ENCODE results near the gene HDDC3. TPM values are rescaled to one million over a fixed set of nuclear protein-coding genes. Genes with fewer than 3 reads are reported as not detected.
A peak's percentile ranks its signal among the peaks of the same experiment; 100 is the strongest.

Gene HDDC3
- total RNA-seq, 2 donors from 2014 or later: 11.5 to 13.1 TPM

DNA sequence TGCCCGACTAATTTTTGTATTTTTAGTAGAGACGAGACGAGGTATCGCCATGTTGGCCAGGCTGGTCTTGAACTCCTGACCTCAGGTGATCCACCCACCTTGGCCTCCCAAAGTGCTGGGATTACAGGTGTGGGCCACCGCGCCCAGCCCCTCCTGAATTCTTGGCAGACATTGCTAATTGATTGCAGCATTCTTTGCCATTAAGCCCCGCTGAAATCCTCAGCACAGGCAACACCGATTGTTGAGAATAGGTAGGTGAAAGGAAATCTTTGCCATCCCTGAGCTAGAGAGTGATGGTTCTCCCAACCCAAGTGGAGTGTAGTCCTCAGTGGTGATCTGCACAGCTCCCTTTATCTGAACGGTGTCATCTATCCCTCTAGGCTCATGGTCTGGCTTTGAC lies 27.6 kb downstream of the HDDC3 start:
- Histone ChIP-seq H3K9me3 (no peaks in the 10 kb centered on the region), H3K27me3 (replicated peaks; ENCODE audit: insufficient read depth) (no peaks in the 10 kb centered on the region), H3K36me3 (peaks cover 36% of the 10 kb centered on the region), H3K27ac (no peak overlapping the region), H3K4me3 (no peak overlapping the region), H3K4me1 (ENCODE audit: control insufficient read depth in 1 of 2, low read depth in 2 of 2) (peaks cover 15 to 19% of the 10 kb centered on the region in 2 donors)
- DNase-seq (ENCODE audit: low spot score): no peak
- ATAC-seq (ENCODE audit: insufficient number of reproducible peaks, low FRiP score, low read depth): no peak
- TF ChIP-seq, protein P1, sequence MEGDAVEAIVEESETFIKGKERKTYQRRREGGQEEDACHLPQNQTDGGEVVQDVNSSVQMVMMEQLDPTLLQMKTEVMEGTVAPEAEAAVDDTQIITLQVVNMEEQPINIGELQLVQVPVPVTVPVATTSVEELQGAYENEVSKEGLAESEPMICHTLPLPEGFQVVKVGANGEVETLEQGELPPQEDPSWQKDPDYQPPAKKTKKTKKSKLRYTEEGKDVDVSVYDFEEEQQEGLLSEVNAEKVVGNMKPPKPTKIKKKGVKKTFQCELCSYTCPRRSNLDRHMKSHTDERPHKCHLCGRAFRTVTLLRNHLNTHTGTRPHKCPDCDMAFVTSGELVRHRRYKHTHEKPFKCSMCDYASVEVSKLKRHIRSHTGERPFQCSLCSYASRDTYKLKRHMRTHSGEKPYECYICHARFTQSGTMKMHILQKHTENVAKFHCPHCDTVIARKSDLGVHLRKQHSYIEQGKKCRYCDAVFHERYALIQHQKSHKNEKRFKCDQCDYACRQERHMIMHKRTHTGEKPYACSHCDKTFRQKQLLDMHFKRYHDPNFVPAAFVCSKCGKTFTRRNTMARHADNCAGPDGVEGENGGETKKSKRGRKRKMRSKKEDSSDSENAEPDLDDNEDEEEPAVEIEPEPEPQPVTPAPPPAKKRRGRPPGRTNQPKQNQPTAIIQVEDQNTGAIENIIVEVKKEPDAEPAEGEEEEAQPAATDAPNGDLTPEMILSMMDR (IDR thresholded peaks at IDR 0.05): no peak

DNA sequence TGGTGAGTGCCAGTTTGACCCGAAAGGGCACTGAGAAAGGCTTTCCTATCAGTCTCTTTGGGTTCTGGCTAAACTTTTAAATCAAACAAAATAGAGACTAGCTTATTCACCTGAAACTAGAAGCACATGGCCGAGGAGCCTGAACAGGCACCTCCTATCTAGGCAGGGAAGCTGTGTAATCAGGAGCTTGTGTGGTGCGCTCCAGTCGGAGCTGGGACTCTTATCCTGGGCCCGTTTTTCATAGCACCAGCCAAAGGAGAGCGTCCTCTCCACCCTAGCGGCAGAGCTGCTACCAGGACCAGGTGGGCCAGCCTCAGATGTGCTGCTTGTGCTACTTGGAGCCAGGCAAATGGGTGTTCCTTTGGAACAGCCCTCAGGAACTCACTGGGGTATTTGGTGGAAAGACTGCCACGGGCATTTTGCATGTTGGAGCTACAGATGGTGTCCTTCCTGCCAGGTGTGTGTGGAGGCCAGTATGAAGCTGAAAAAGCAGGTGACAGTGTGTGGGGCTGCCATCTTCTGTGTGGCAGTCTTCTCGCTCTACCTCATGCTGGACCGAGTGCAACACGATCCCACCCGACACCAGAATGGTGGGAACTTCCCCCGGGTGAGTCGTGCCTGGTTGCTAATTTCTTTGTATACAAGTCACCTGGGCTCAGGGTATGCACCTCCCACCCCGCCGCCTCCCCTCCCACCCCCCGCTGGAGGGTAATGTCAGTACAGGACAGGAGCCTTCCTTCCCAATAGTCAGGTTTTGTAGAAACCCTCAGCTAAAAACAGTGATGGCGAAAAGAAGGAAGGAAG lies 28.4 kb downstream of the HDDC3 start:
- no peak for ATAC-seq (ENCODE audit: insufficient number of reproducible peaks, low FRiP score, low read depth)
- TF ChIP-seq, protein P1 (IDR thresholded peaks at IDR 0.05): no peak
- H3K4me3 ChIP-seq: peak overlapping the region; percentile 89
- peak overlapping the region; percentile 90 to 93 for H3K27ac ChIP-seq
- H3K9me3 ChIP-seq: no peaks in the 10 kb centered on the region
- no peak for DNase-seq (ENCODE audit: low spot score)
- no peaks in the 10 kb centered on the region for H3K27me3 ChIP-seq (replicated peaks; ENCODE audit: insufficient read depth)
- H3K36me3 ChIP-seq: peaks cover 28% of the 10 kb centered on the region
- H3K4me1 ChIP-seq (ENCODE audit: control insufficient read depth in 1 of 2, low read depth in 2 of 2): peaks cover 15 to 19% of the 10 kb centered on the region in 2 donors

DNA sequence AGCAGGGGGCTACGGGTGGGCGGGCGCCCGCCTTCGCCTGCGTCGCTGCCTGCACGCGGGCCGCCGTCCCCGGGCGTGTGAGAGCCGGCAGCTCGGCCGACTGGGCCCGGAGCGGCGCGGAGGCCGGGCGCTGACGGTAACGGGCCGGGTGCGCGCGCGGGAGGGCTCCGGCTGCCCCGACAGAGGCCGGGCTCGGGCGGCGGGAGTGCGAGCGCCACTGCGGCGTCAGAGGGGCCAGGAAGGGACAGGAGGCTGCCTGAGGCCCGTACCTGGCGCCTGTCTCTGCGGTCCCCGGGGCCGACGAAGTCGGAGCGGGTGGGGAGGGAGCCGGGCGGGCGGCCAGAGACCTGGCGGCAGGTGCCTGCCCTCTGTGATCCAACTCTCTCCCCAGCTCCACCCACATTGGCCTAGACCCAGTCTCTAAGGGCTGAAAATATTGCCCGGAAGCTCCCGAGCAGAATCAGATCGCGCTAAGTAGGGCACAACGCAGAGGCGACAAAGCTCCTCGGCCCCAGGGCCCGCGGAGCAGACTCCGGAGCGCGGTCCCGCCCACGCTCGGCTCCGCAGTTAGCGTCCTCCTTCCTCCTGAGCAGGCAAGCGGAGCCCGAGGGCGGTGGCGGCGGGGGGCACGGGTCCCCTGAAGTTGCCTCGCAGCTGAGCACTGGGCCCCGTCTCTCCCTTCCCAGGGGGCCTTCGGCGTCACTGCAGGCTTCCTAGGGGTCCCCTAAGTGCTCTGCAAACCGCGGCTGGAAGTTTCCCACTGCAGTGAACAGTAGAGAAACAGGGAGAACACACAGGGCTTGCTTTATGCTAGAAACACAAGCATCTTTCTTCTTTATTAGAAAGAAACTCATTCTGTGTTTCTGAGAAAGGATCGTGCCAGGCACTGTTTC lies 29.3 kb downstream of the HDDC3 start, which contains the start of gene MAN2A2:
Gene MAN2A2 (plus strand): TSS at position 463 of the 893 bp plus-strand sequence. CDS start 906 bp downstream, outside the sequence.
- DNase-seq (ENCODE audit: low spot score) (no peak), ATAC-seq (ENCODE audit: insufficient number of reproducible peaks, low FRiP score, low read depth) (peak; percentile 39)
- no peaks in the 10 kb centered on the region for H3K27me3 ChIP-seq (replicated peaks; ENCODE audit: insufficient read depth)
- H3K36me3 ChIP-seq: peaks cover 28% of the 10 kb centered on the region
- peaks cover 15 to 19% of the 10 kb centered on the region in 2 donors for H3K4me1 ChIP-seq (ENCODE audit: control insufficient read depth in 1 of 2, low read depth in 2 of 2)
- TF ChIP-seq, protein P1 (IDR thresholded peaks at IDR 0.05): no peak
- H3K9me3 ChIP-seq: no peaks in the 10 kb centered on the region
- peak within 1 kb of the TSS; percentile 90 to 93 for H3K27ac ChIP-seq
- H3K4me3 ChIP-seq: peak within 1 kb of the TSS; percentile 89

DNA sequence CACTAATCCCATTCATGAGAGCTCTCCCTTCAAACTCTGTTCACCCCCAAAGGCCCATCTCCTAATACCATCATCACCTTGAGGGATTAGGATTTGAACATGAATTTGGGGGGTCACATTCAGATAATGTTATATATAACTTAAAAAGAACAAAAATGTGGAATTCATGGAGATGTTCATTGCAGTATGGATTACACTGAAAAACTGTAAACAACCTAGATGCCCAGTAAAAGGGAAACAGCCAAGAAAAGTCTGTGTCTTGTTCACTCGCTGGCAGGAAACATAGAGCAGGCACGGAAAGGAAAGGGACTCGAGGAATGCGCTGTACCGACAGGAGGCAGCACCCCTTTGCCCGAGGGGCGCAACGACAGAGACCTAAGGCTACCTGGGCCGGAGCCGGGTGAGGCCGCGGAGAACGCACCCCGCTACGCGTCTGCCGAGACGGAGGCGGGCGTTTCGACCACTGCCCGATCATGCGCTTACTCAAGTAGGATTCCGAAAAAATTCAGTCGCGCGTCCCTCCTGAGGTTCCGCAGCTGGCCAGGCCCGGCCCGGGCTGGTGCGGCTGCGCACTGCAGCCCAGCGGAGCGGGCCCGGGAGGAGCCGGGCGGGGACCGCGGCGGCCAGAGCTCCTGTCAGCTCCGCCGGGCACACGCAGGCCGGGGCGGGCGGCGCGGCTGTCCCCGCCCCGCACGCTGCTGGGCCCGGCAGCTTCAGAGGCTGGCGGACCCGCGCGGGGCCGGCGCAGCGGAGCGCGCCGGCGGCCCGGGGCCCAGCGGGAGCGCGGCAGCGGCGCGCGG lies 30.1 kb downstream of the HDDC3 start:
- H3K4me3 ChIP-seq: peak overlapping the region; percentile 76
- no peaks in the 10 kb centered on the region for H3K9me3 ChIP-seq
- peaks cover 22% of the 10 kb centered on the region for H3K36me3 ChIP-seq
- peak; percentile 54 for ATAC-seq (ENCODE audit: insufficient number of reproducible peaks, low FRiP score, low read depth)
- H3K27me3 ChIP-seq (replicated peaks; ENCODE audit: insufficient read depth): no peaks in the 10 kb centered on the region
- H3K27ac ChIP-seq: peak overlapping the region; percentile 80 to 86
- peaks cover 15 to 19% of the 10 kb centered on the region in 2 donors for H3K4me1 ChIP-seq (ENCODE audit: control insufficient read depth in 1 of 2, low read depth in 2 of 2)
- TF ChIP-seq, protein P1 (IDR thresholded peaks at IDR 0.05): peak; percentile 62
- no peak for DNase-seq (ENCODE audit: low spot score)
